Sigmoid colon (tissue), 7 donors: ENCODE measurements around the gene MYLK. TPM values are rescaled to one million over a fixed set of nuclear protein-coding genes. Genes with fewer than 3 reads are reported as not detected.

Experiments
- DNase-seq: peaks from one replicate; pipeline ENCODE4 v3.0.0-alpha.2; 2019
- H3K27ac ChIP-seq, 4 donors: fragments of 200-600 bp; sonication (generic); one replicate each; pipeline ENCODE4 v1.5.1; 2016 to 2019; ENCODE audit warnings: mild to moderate bottlenecking in 1 of 4
- H3K27me3 ChIP-seq, 3 donors: fragments of 200-600 bp; sonication (generic); one replicate each; pipeline ENCODE4 v1.5.1; 2019; ENCODE audit warnings: mild to moderate bottlenecking in 1 of 3
- H3K36me3 ChIP-seq, 4 donors: fragments of 200-600 bp; sonication (generic); one replicate each; pipeline ENCODE4 v1.5.1; 2016 to 2019
- H3K4me1 ChIP-seq, 4 donors: fragments of 200-600 bp; sonication (generic); one replicate each; pipeline ENCODE4 v1.5.1; 2017 to 2019
- H3K4me3 ChIP-seq, 4 donors: fragments of 200-600 bp; sonication (generic); one replicate each; pipeline ENCODE4 v1.5.1; 2017 to 2019; ENCODE audit warnings: mild to moderate bottlenecking in 2 of 4, moderate library complexity in 1 of 4
- H3K9me3 ChIP-seq, 4 donors: fragments of 200-600 bp in 3 of 4; sonication (generic) in 3 of 4; one replicate each; pipeline versions ENCODE4 v1.5.1 to v1.6.1; 2013 to 2019
- EP300 ChIP-seq, 4 donors: sonication (generic); formaldehyde crosslinking; IDR thresholded peaks; one replicate each; pipeline ENCODE4 v1.6.1; 2017; ENCODE audit warnings: antibody characterized with exemption in 4 of 4
- POLR2A ChIP-seq, 2 donors: fragments of 450-650 bp; IDR thresholded peaks; one replicate each; pipeline ENCODE4 v1.6.1; 2016; ENCODE audit warnings: antibody characterized with exemption in 2 of 2, mild to moderate bottlenecking in 2 of 2, moderate library complexity in 2 of 2
- POLR2AphosphoS5 ChIP-seq, 4 donors: sonication (generic); formaldehyde crosslinking; IDR thresholded peaks; one replicate each; pipeline ENCODE4 v1.6.1; 2017; ENCODE audit warnings: antibody characterized with exemption in 4 of 4
- WGBS, 2 donors: extraction: QIAGEN DNeasy Blood & Tissue Kit; methylation state at CpG; one replicate each; pipeline ENCODE4 v1.1.7; 2013; 5-methylcytosine and 5-hydroxymethylcytosine counted together
- intact Hi-C: fragments of 100-400 bp; cut with DNase I; formaldehyde crosslinking; loops from one replicate; pipeline ENCODE4 v1.15.1; 2023
- polyA plus RNA-seq, 3 donors: library from polyadenylated mRNA; stranded (reverse); fragments of 200-250 nt; gene quantifications; one replicate each; pipeline ENCODE4 v1.2.3, GENCODE V29; 2013
- total RNA-seq, 4 donors: library from RNA; depleted of rRNA; stranded (reverse); fragments of >200 nt; gene quantifications; one replicate each; pipeline ENCODE4 v1.1.0, GENCODE V29; 2016
- TF ChIP-seq, protein P1 (sequence below), 4 experiments: fragments of 450-650 bp in 3 of 4; fragments of 200-600 bp in 1 of 4; IDR thresholded peaks; one replicate each; pipeline ENCODE4 v1.5.1; 2016 to 2019; ENCODE audit warnings: antibody characterized with exemption in 4 of 4, mild to moderate bottlenecking in 3 of 4, moderate library complexity in 2 of 4
- donor health status: healthy with polysubstance abuse.
- donor health status: Bipolar disorder and iron deficiency.
- donor health status: healthy.

Gene MYLK
- total and polyA plus RNA-seq, 7 donors, result 21.5 to 2,153 (median 1,169) TPM

DNA sequence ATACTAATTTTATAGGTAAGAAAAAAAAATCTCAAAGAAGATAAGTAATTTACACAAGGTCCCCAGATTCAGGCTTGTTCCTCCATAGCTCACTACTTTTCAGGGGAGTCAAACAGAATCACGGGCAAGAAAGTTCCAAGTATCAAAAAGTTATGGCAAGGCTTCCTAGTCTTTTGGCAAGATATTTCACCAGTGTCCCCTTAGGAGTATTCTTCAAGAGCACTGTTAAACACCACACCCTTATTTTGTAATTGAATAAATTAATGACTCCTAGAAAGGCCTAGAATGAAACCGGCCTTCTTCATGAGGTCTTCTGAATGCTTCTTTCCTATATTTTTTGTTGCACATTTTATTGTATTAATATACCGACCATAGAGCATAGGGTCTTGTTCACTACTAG is 109.7 kb downstream of the MYLK start:
- intact Hi-C loops, result no loop called here
- H3K27ac ChIP-seq, result peak overlapping the region; percentile 22 to 73 (median 56)
- no peaks in the 10 kb centered on the region for H3K9me3 ChIP-seq
- no peak overlapping the region for H3K4me3 ChIP-seq
- H3K36me3 ChIP-seq, result no peaks in the 10 kb centered on the region
- DNase-seq, result no peak
- 94 to 98% methylated on average over 3 of the region's 3 CpGs for WGBS, 2 donors
- peaks cover 0 to 29% (median 25%) of the 10 kb centered on the region in 4 donors for H3K4me1 ChIP-seq
- H3K27me3 ChIP-seq, result no peaks in the 10 kb centered on the region
- TF ChIP-seq EP300 (IDR thresholded peaks at IDR 0.05), result no peak
- TF ChIP-seq POLR2AphosphoS5 (IDR thresholded peaks at IDR 0.05), result no peak
- no peak for TF ChIP-seq POLR2A (IDR thresholded peaks at IDR 0.05)
- TF ChIP-seq, protein P1, sequence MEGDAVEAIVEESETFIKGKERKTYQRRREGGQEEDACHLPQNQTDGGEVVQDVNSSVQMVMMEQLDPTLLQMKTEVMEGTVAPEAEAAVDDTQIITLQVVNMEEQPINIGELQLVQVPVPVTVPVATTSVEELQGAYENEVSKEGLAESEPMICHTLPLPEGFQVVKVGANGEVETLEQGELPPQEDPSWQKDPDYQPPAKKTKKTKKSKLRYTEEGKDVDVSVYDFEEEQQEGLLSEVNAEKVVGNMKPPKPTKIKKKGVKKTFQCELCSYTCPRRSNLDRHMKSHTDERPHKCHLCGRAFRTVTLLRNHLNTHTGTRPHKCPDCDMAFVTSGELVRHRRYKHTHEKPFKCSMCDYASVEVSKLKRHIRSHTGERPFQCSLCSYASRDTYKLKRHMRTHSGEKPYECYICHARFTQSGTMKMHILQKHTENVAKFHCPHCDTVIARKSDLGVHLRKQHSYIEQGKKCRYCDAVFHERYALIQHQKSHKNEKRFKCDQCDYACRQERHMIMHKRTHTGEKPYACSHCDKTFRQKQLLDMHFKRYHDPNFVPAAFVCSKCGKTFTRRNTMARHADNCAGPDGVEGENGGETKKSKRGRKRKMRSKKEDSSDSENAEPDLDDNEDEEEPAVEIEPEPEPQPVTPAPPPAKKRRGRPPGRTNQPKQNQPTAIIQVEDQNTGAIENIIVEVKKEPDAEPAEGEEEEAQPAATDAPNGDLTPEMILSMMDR (IDR thresholded peaks at IDR 0.05), result no peak

DNA sequence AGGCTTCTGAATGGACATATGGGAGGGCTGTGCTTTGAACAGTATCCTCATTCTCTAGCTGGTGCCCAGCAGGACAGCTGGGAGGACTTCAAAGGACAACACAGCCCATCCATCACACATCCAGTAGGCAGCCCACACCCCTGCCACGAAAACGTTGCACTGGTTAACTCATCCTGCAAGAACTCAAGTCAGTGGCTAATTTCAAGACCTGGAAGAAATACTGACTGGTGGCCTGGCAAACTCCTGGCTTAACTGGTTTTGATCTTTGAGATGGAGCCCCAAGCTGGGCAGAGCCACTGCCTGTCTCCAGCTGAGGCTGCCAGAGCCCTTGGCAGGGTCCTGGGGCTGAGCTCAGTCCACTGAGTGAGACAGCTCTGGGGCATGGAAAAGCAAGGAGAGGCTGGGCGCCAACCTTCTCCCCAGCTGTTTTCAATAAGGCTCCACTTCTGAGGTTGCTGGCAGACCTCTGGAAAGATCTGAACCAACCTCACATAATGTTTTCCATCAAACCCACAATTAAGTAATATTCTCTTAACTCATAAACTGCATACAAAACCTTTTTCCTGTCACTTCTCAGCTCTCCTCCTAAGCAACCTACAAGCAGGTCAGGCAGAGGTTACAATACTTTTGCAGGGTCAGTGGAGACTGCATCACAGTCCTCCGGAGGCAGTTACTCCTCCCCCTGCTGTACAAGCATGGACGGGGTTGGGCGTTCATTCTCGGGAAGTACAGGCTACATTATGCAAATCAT is 110.3 kb downstream of the MYLK start:
- Histone ChIP-seq H3K36me3 (no peaks in the 10 kb centered on the region), H3K27ac (peak overlapping the region; percentile 22 to 73 (median 56)), H3K9me3 (no peaks in the 10 kb centered on the region), H3K4me3 (no peak overlapping the region), H3K4me1 (peaks cover 0 to 29% (median 24%) of the 10 kb centered on the region in 4 donors), H3K27me3 (no peaks in the 10 kb centered on the region)
- DNase-seq, result peak; percentile 77
- TF ChIP-seq, protein P1 (IDR thresholded peaks at IDR 0.05), result no peak
- TF ChIP-seq POLR2A (IDR thresholded peaks at IDR 0.05) (no peak), EP300 (IDR thresholded peaks at IDR 0.05) (no peak), POLR2AphosphoS5 (IDR thresholded peaks at IDR 0.05) (no peak)
- 75 to 84% methylated on average over 7 of the region's 7 CpGs for WGBS, 2 donors
- intact Hi-C loops, result no loop called here

DNA sequence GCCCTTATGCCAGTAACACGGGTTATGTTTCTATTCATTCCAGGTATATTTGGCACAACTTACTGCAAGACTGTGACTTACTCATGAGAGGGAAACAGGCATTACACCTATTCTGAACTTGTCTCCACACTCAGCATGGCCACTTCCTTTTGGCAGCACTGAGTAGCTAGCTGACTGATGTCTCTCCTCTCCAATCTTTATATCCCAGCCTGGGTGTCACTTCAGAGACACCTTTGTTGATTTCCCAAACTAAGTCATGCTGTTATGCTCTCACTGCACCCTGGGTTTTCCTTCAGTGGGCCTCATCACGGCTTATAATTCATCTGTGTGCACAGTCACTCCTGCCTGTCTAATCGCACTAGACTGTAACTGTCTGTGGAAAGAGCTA is 114.8 kb downstream of the MYLK start:
- Histone ChIP-seq H3K4me1 (peaks cover 0 to 50% (median 33%) of the 10 kb centered on the region in 4 donors), H3K36me3 (no peaks in the 10 kb centered on the region), H3K4me3 (no peak overlapping the region), H3K27me3 (no peaks in the 10 kb centered on the region), H3K9me3 (no peaks in the 10 kb centered on the region), H3K27ac (peak overlapping the region in 2 of 4 donors; percentile 31 to 41)
- DNase-seq, result no peak
- intact Hi-C loops, result no loop called here
- 66 to 79% methylated on average over 3 of the region's 3 CpGs for WGBS, 2 donors
- TF ChIP-seq, protein P1 (IDR thresholded peaks at IDR 0.05), result no peak
- TF ChIP-seq POLR2AphosphoS5 (IDR thresholded peaks at IDR 0.05) (no peak), POLR2A (IDR thresholded peaks at IDR 0.05) (no peak), EP300 (IDR thresholded peaks at IDR 0.05) (no peak)

DNA sequence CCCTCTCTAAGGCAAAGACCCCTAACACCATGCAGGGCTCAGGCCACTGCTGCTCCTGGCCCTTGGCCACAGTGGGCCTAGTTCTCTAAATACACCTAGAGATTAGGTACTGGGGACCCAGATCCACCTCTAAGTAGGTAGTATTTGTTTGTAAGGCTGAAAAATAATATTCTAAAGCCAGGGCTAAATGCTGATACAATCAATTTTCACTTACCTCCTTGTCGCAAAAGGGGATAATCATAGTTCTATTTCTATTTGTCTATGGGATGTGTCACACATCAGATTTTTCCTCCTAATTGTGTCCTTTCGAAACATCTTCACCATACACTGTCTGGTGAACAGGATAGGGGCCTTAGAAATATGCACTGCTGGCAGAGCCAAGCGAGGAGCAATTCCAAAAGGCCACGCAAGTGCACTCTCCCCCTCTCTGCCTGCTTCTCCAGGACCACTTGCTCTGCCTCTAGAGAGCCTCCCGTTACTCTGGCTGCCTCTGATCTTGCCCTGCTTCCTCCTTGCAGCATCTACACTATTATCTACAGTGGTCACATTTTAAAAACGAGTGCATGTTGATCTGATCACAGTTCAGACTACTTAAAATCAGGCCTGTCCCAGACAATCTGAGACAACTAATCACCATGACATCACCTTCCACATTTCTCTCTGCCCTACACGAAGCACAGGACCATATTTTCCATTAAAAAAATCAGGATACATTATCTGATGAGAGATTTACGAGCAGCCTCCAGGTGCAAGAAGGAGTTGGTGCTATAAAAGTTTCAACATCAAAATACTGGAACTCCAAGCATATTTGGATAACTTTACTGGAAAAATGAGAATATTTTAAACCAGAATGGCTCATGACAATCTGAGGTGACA is 115.4 kb downstream of the MYLK start:
- H3K27ac ChIP-seq, result peak overlapping the region in 2 of 4 donors; percentile 31 to 41
- intact Hi-C loops, result no loop called here
- H3K4me3 ChIP-seq, result no peak overlapping the region
- peaks cover 0 to 44% (median 27%) of the 10 kb centered on the region in 4 donors for H3K4me1 ChIP-seq
- 64 to 75% methylated on average over 8 of the region's 8 CpGs for WGBS, 2 donors
- TF ChIP-seq, protein P1 (IDR thresholded peaks at IDR 0.05), result no peak
- TF ChIP-seq POLR2A (IDR thresholded peaks at IDR 0.05) (no peak), POLR2AphosphoS5 (IDR thresholded peaks at IDR 0.05) (no peak), EP300 (IDR thresholded peaks at IDR 0.05) (no peak)
- H3K27me3 ChIP-seq, result no peaks in the 10 kb centered on the region
- DNase-seq, result no peak
- H3K36me3 ChIP-seq, result no peaks in the 10 kb centered on the region
- H3K9me3 ChIP-seq, result no peaks in the 10 kb centered on the region
